ENCODE results near the gene MGAT5B. TPM values are rescaled to one million over a fixed set of nuclear protein-coding genes. Genes with fewer than 3 reads are reported as not detected.

MGAT5B gene
- total and polyA plus RNA-seq, 10 of the 15 experiments (the other 5 are each of a cell fraction or from before 2014, with no cell fraction given) = 0.13 TPM; not detected in 9

- Histone ChIP-seq H3K27ac (ENCODE audit: control insufficient read depth, insufficient read depth) (no peak overlapping the region), H4K20me1 (ENCODE audit: control insufficient read depth, insufficient read depth) (no peaks in the 10 kb centered on the region), H3K9me3 (replicated peaks; ENCODE audit: control insufficient read depth, insufficient read depth, low read length) (no peaks in the 10 kb centered on the region), H2AFZ (ENCODE audit: control insufficient read depth, low read depth, low read length) (no peak overlapping the region), H3K4me1 (ENCODE audit: control insufficient read depth, insufficient read depth, low read length) (no peaks in the 10 kb centered on the region), H3K4me2 (ENCODE audit: control insufficient read depth, insufficient read depth) (no peak overlapping the region), H3K4me3 (no peak overlapping the region), H3K9ac (ENCODE audit: control insufficient read depth, insufficient read depth, low read length) (no peak overlapping the region), H3K36me3 (ENCODE audit: control insufficient read depth in 2 of 2, insufficient read depth in 2 of 2, low read length in 1 of 2) (no peaks in the 10 kb centered on the region), H3K79me2 (ENCODE audit: control insufficient read depth, insufficient read depth, low read length) (no peaks in the 10 kb centered on the region), H3K27me3 (replicated peaks in 1 of 2; ENCODE audit: control insufficient read depth in 2 of 2, insufficient read depth in 2 of 2, low read length in 1 of 2) (no peaks in the 10 kb centered on the region; a peak in 2 of 4 replicates)
- FAIRE-seq = no peak
- POLR2A ChIA-PET = no interaction called here
- RAD21 ChIA-PET (ENCODE audit: unreplicated experiment) = no interaction called here
- in situ Hi-C loops (cut with MboI) = no loop called here
- intact Hi-C loops (cut with micrococcal nuclease; ENCODE audit: unreplicated experiment) = no loop called here
- no peak for ATAC-seq
- DNase-seq (ENCODE audit: low read depth, low spot score) = no peak
- TF ChIP-seq SMC3 (IDR thresholded peaks at IDR 0.05; ENCODE audit: borderline replicate concordance, low read length) = no peak
- no peak for TF ChIP-seq WRNIP1 (IDR thresholded peaks at IDR 0.05; ENCODE audit: borderline replicate concordance, low read depth, low read length)
- TF ChIP-seq, protein P1, sequence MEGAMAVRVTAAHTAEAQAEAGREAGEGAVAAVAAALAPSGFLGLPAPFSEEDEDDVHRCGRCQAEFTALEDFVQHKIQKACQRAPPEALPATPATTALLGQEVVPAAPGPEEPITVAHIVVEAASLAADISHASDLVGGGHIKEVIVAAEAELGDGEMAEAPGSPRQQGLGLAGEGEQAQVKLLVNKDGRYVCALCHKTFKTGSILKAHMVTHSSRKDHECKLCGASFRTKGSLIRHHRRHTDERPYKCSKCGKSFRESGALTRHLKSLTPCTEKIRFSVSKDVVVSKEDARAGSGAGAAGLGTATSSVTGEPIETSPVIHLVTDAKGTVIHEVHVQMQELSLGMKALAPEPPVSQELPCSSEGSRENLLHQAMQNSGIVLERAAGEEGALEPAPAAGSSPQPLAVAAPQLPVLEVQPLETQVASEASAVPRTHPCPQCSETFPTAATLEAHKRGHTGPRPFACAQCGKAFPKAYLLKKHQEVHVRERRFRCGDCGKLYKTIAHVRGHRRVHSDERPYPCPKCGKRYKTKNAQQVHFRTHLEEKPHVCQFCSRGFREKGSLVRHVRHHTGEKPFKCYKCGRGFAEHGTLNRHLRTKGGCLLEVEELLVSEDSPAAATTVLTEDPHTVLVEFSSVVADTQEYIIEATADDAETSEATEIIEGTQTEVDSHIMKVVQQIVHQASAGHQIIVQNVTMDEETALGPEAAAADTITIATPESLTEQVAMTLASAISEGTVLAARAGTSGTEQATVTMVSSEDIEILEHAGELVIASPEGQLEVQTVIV (IDR thresholded peaks at IDR 0.05; ENCODE audit: borderline replicate concordance, partially characterized antibody) = no peak
- TF ChIP-seq POLR2AphosphoS5 (IDR thresholded peaks at IDR 0.05; ENCODE audit: low read length) = no peak
- no peak for TF ChIP-seq KAT2A (conservative IDR thresholded peaks at IDR 0.05; ENCODE audit: control insufficient read depth, low read depth, low read length)
- no peak for TF ChIP-seq SMAD5 (IDR thresholded peaks at IDR 0.05; ENCODE audit: low read depth)
- TF ChIP-seq NR2F1 (conservative IDR thresholded peaks at IDR 0.05) = no peak
- no peak for TF ChIP-seq CHD1 (IDR thresholded peaks at IDR 0.05; ENCODE audit: low read depth, low read length)
- no peak for TF ChIP-seq RB1 (IDR thresholded peaks at IDR 0.05; ENCODE audit: borderline replicate concordance)
- no peak for TF ChIP-seq SKIL (IDR thresholded peaks at IDR 0.05; ENCODE audit: low read depth, poor library complexity, severe bottlenecking)
- TF ChIP-seq GABPA (IDR thresholded peaks at IDR 0.05; ENCODE audit: low read depth) = no peak
- no peak for TF ChIP-seq SMARCA5 (IDR thresholded peaks at IDR 0.05)
- no peak for TF ChIP-seq ZNF217 (IDR thresholded peaks at IDR 0.05)
- TF ChIP-seq NR2C1 (IDR thresholded peaks at IDR 0.05) = no peak
- TF ChIP-seq BHLHE40 (IDR thresholded peaks at IDR 0.05; ENCODE audit: borderline replicate concordance in 1 of 2, low read depth in 2 of 2, low read length in 1 of 2) = no peak
- TF ChIP-seq ZNF207 (IDR thresholded peaks at IDR 0.05; ENCODE audit: borderline replicate concordance) = no peak
- TF ChIP-seq MEF2A (IDR thresholded peaks at IDR 0.05; ENCODE audit: insufficient read depth, low read depth, low read length) = no peak
- WGBS (ENCODE audit: insufficient coverage, insufficient replicate concordance, low lambda C conversion rate, missing lambda C conversion rate) = 29% methylated on average over 15 of the region's 16 CpGs
- CTCF ChIA-PET = no interaction called here
- SMC1A ChIA-PET (ENCODE audit: uncharacterized antibody, unreplicated experiment) = no interaction called here
- no TSS peak for BruUV-seq (replicated peaks)
Measured at GRCh38 chr17:76944477-76944876, 76.3 kb downstream of the MGAT5B start.
